GDM1 (cell line): ENCODE results near the gene HDAC7.
A peak's percentile ranks its signal among the peaks of the same experiment; 100 is the strongest.

ENCODE experiments used
- DNase-seq: peaks from one replicate; lab custom pipeline; 2025; lab: John Stamatoyannopoulos, UW

Gene HDAC7

DNA sequence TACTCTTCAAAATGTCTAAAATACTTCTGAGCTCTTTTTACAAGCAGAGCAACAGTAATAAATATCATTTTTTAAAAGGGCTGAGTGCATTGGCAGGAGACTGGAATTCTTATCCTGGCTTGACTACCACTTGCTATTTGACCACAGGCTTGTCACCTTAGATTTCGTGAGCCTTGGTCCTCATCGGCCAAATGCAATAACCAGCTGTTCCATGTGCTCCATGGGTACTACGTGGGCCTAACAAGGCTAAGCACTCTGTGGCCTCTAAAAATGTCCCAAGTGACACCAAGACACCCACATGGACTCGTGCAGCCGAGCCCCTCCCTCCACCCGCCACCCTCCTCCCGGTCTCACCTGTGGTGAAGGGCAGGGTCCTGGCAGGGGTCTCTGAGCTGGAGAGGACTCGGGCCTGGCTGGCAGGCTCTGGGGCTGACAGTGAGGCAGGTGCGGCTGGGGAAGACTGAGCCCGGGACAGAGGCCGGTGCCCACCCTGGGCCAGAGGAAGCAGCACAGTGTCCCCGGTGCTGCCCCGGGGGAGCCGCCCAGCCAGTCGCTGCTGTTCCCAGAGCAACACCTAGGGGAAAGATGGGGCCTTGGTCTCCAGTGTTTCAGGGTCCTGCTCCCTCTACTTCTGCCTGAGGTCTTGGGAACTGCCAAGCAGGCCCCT is 26.6 kb downstream of the HDAC7 start:
- DNase-seq = no peak

DNA sequence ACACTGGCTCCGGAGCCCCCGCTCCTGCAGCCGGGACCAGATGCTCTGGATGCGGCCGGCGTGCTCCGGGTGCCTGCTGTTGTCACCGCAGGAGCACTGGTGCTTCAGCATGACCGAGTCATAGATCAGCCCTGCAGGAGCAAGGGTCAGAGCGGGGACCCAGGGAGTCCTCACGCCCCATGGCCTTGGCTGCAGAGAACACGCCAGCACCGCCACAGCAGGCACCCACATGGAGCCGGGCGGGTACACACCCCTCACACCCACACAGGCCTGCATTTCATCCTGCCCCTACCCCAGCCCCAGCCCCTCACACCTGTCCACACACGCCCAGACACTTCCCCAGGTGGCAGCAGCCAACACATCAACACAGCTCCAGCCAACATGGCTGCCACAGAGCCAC is 27.8 kb downstream of the HDAC7 start:
- no peak for DNase-seq

DNA sequence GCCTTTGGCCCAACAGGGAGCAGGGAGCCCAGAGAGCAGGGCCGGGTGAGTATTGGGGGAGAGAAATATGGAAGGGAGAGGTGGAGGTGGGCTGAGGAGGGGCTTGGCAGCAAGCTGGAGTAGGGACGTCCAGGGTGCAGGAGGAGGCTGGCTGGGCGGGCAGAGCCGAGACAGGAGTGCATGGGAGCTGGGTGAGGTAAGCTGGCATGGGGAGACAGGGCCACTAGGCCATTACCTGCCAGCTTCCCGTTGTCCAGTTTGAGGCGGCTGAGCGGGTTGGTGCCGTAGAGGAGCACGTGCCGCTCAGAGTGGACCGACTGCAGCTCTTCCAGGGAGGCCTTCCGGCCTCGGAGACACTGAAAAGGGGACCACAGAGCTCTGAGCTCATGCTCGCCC is 28.4 kb downstream of the HDAC7 start:
- DNase-seq = no peak

DNA sequence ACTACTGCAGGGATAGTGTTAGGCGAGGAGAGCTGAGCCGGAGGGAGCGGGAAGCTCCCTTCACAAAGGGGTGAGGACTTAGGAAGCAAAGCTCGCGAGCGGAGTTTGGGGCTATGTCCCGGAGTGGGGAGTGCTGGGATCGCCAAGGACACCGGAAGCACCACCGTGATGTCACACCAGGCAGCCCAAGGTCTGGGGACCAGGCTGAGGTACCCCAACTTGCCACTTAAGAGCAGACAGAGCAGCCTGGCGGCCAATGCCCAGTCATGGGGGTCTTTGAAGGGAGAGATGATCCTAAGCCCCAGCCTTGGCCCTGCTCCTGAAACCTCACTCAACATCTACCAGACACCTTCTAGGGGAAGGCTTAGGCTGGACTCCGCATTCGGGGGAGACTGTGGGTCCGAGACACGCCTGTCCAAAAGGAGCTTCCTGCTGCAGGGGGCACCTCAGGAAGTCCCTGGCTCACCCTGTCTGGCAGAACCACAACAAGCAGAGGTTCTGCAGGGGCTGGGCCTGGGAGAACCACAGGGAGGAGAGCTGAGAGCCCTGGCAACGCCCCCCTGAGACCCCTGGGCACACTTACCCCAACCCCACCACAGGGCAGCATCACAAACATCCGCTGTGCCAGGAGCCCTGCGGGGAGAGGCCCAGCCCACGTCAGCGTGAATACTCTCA is 28.9 kb downstream of the HDAC7 start:
- DNase-seq = no peak

DNA sequence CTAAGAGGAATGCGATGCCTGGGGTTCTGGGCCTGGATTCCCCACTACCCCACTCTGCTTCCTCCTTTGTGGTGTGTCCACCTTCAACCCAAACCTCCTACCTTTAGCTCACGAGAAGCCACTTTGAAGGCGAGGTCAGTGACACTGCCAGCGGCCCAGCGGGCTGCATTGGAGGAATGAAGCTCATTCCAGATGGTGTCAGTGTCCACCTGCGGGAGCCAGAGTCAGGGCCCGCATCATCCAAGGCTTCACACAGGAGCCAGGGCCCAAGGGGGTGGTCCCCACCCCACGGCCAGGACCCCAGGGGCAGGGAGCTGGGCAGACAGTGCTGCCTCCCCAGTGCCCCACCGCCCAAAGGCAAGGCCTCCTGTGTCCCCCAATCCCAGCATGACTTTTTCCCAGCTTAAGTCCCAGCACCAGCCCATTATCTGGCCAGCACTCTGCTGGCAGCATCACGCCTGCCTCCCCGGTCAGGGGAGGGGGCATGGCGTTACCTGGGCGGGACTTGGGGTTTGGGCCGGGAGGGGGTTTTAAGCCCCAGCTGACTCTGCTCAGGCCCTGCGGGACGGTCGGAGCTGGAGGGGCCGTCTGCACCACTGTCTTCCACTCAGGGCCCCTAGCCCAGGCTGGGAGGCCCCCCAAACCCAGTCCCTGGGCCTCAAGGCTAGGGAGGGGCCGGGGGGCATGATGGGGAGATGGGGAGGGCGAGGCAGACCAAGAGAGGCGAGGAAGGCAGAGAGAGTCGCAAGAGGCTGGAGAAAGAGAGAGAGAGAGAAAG is 29.8 kb downstream of the HDAC7 start:
- DNase-seq = no peak

DNA sequence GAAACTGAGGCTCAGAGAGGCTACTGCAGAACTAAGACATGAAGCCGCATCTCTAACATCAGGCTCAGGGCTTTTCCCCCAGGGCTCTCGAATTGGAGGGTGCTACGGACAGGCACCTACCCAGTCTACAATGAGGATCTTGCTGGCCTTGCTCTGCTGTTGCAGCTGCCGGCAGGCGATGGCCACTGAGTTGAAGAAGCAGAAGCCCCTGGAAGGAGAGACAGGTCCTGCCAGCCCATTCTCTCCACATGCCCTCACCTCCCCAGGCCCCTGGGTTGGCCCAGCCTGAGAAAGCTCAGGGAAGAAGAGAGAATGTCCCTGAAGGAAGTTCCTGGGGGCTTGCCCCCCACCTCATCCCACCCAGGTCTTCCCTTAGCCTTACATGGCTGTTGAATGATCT is 30.6 kb downstream of the HDAC7 start:
- no peak for DNase-seq

DNA sequence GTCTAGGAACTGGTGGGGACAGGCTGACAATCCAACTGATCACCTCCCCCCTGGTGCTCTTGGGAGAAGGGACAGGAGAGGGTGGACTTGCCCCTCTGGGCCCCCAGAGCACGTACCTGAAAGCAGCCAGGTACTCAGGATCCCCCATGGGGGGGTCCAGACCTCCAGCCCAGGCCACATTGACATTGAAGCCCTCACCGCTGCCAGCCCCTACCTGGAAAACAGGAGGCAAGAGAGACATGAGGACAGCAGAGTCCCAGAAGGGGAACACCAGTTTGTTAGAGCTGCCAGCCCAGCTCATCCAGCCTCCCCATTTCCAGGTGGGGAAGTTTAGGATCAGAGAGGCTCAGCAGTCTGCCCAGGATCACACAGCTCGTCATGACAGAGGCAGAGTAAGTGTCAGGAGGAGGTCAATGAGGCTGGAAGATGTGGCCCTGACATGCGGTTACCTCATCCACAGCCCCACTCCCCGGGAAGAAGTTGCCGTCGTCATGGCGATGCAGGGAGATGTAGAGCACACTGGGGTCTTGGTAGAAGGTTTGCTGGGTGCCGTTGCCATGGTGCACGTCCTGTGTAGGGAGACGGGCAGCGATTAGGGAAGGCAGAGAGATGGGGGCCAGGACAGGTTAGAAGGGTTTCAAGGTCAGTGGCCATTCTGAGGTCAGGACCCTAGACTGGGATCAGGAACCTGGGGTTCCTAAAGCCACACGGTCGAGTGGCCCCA is 31.9 kb downstream of the HDAC7 start:
- DNase-seq = no peak

DNA sequence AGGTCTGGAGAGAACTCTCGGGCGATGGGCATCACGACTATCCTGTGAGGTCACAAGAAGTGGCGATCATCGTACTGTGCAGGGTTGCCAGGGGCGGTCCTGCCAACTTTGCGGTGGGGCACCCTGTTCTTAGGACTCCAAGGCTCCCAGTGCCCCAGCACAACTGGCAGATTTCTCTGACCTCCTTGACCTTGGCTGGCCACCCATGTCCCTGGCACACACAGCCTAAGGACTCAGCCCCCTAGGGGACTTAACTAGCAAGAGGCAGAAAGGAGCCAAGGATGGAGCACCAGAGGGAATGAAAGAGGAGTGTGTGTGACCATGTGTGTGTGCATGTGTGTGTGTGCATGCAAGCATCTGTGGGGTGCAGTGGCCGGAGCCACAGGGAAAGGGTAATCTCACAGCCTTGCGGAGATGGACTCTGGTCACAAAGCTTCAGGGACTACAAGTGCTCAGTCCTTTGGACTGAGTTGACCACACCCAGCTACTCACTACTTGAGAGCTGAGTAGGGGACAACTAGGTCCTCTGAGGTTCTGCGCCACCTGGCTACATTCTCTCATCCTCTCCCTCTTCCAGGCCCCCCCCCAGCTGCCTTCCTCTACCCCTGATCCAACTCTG is 32.9 kb downstream of the HDAC7 start:
- DNase-seq = no peak

DNA sequence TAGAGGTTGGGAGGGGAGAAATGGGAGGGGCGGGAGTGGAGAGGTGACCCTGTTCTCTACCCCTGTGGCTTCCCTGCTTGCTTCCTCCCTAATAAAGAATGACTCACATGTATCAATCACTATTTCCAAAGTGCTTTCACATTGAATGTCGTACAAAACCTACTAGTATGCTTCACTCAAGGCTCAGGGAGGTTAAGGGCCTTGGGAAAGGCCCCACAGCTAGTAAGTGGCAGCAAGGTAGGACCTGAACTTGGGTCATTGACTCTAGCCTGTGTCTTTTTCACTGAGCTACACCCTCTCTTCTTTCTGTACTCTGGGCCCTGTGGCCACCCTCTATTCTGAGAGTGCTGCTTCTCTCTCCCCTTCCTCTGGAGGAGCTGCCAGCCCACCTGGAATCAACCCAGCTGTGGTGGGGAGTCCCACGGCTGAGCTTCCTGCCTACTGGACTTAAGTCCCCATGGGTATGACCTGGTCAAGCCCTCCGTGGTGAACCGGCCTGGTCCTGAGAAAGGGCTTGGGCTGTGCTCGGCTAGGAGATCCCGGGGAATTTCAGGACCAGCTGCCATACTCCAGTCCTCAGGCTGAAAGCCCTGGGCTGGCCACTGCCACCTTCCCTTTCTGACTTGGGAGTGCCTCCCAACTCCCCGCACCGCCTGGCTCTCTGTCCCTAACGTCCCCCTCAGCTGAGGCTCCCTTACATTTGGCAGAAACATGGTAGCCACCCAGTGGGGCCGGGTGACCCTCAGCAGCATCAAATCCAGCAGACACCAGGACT is 33.6 kb downstream of the HDAC7 start:
- no peak for DNase-seq

DNA sequence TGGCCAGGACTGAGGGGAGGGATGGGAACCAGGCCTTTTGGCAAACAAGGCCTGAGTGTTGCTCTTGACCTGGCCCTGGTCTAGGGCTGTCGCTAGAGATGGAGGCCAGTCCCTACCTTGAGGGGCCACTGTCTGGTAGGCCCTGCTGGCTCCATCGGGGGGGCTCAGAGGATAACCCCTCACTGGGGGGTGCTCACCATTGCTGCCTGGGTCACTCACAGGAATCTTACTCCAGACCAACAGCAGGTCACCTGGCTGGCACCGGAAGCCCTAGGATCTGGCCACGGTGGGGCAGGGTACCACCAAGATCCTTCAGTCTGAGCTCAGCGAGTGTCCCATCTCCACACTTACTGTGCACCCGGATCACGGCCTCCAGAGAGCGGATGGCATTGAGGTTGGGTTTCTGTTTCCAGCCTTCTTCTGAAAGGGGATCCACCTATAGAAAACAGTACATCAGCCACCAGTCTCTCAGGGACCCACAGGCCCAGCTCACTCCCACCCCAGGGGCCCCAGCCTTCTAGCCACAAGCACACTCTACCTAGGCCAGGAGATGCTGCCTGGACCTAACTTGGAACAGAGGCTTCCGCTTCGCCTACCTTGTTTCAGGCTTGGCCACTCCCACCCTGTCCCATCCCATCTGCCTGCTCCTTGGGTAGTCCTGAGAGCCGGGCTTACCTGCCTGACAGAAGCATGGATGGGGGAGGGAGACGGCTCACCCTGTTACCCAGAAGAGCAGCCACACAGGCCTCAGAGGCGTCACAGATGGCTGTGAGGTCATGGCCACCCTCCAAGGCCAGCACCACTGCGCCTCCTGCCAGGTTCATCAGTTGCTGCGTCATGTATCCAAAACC is 34.4 kb downstream of the HDAC7 start:
- no peak for DNase-seq

DNA sequence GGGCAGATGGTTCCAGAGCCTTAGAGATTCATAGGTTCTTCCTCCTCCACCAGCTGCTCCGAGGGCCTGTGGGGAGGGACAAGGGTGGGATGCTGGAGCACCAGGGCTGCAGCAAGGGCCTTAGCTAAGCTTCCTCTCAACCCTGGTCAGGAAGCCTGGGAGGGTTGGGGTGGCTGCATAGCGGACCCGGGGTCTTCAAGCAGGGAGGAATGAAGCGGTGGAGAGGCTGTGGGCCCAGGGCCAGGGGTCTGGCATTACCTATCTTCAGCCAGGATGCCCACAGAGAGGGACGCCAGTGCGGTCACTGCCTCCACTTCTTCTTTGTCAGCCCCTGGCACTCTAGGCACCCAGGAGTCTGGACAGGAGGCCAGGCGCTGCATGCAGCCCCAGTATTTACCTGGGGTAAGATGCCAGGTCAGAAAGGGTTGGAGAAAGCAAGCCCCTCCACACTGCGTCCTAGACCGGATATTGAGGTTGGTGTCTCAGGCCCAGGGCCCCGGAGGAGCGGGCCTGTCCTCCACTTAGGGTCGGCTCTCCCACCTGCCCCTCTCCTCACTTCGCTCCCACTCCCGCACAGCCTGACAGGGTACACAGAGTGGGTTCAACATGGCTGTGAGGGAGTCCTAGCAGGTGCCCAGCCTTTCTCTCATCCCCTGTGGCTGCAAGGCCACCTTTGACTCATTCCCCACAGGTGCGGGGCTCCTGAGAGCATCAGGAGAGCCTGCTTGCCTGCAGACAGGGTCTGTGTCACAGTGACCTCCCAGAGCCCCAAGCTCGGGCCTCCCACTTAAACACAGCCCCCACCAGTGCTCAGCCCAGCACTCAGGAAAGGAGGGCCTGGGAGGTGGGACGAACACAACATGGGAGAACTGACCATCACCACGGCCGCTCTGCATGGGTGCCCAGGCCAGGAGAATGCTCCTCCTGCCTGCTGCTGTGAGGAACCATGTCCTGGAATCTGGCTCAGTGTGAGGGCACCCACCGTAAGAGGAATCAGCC is 35.6 kb downstream of the HDAC7 start:
- no peak for DNase-seq

DNA sequence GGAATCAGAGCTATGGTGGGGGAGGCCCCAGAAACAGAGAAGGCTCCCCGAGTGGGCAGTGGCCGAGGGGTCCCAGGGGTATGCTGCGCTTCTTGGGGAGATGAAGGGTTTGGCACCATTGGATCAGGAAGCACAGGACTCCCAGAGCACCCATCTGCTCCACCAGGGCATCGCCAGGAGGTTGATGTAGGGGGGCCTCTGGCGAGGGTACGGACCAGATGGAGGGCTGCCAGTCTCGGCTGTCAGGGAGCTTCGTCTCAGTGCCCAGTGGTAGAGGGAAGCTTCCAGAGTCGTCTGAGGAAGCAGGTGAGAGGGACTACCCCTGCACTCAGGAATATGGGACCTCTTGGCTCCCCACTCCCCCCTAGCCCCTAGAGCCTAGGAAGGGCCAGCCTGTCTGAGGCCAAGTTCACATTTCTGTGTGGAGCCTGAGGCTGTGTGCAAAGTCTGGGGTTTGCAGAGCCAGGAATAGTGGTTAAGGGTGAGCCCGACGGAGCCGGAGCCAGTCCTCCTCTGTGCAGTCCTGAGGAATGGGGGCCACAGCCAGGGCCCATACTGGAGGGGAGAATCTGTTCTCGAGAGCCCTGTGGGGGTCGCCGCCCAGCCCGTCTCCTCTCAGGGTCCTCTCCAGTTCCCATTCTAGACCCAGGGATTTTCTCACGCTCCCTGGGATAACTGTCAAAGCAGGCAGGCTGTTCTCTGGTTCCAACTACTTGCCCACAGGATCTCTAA is 36.5 kb downstream of the HDAC7 start:
- no peak for DNase-seq

DNA sequence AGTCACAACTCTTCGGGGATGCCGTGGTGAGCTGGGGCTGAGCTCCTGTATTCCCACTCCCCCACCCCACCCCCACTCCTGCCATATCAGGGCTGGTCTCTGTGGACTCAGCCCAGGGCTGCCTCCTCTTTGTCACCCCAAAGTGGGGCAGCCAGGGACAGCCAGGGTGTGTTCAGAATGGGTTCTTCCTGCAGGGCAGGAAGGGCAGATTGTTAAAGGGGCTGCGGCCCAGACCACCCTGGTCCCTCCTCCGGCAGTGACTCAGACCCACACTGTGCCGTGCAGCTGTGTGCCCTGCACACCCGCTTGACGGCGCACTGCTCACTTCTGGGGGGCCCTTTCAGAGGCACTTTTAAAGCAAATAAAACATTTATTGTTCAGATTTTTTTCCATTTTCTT is 37.3 kb downstream of the HDAC7 start:
- DNase-seq = no peak

DNA sequence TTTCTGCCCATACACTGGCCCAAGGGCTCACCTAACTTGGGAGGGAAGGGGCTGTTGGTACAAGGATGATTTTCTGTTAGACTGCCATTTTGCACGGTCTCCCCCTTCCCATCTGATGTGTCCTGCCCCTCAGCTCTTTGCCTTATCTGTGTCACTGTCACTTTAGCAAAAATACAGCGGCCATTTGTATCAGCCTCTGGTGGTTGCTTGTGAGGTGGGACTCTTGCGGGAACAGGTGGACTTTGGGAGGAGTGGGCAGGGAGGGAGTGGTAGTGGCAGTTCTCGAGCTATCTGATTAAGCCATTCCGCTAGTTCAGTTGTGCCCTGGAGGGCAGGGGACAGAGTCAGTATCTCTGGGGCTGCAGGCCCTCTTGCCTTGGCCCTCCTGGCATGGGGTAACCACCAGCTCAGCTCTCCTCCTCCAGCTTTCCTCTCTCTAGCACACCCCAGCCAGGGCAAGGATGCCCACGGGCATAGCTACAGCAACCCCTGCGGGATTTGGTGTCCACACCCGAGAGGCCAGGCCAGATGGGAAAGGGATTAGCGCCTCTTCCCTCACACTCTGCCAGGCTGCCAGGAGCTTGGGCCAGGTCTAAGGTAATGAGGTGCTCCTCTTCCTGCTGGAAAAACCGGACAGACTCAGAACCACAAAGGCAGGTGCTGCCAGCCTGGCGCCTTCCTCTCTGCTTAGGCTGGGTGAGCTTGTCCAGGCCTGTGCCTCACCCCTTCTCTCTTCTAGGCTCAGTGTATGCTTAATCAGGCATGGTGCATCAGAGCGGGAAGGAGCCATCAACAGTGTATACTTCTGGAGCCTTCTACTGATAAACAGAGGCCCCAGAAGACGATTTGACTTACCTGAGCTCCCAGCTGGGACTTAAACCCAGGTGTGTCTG is 38.0 kb downstream of the HDAC7 start:
- no peak for DNase-seq

DNA sequence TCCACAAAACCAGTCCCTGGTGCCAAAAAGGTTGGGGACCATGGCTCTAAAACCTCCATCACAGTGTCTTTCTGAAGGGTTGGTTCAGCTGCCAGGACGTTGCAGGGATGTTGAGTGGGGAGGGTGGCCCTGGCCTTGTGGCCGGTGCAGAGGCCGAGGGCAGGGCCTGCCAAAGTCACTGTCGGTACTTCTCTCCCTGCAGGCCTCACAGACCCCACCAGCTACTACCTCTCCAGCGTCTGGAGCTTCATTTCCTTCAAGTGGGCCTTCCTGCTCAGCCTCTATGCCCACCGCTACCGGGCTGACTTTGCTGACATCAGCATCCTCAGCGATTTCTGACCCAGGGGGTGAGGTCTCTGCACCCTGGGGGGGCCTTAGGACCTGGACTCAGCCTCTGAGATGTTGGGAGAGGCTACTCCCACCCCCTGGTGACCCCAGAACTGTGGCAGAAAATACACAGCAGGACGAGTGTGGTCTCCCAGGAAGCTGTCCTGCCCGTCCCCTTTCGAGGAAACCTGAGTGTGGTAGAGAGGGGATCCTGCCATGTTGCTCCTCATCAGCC is 39.7 kb downstream of the HDAC7 start:
- no peak for DNase-seq

DNA sequence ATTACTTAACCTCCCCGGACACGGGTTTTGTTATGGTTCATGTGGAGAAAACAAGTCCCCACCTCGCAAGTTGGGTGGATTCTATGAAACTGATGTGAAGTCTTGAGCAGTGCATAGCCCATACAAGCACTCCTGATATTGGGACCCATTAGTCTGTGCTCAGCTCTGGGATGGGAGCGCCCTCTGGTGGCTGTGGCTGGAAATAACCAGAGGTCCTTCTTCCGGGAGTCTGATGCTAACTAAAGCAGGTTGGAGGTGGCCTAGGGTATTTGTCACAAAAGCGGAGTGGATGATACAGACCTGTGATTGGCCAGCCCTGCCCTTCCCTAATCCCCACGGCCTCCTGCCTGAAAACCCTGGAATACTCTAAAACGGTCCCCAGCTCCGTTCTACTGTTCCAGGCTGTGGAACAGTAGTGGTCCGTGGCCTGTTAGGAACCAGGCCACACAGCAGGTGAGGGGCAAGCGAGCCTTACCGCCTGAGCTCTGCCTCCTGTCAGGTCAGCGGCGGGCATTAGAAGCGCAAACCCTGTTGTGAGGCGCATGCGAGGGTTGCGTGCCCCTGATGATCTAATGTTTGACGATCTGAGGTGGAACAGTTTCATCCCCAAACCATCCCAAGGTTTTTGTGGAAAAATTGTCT is 40.3 kb downstream of the HDAC7 start:
- DNase-seq = peak; percentile 70

DNA sequence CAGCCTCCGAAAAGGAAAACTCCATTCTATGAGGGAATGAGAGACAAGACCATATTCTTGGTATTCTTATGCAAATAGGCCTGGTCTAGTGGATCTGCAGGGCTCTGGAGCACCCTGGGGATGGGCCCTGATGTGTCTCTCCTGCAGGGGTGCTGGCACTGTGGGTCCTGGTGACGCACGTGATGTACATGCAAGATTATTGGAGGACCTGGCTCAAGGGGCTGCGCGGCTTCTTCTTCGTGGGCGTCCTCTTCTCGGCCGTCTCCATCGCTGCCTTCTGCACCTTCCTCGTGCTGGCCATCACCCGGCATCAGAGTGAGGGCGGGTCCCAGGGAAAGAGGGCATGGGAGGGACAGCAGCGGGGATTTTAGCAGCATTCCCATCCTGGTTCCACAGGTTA is 40.8 kb downstream of the HDAC7 start:
- DNase-seq = no peak
